ENCODE data around the gene CPNE5.

- TF ChIP-seq CTCF (IDR thresholded peaks at IDR 0.05) (no peak), POLR2A (IDR thresholded peaks at IDR 0.05) (no peak)
Measured at GRCh38 chr6:36813526-36813925, 25.7 kb downstream of the CPNE5 start.
